HG02884 (cell line): ENCODE measurements around the gene TAF1A.

ENCODE experiments used
- ATAC-seq: cut with Tn5 transposase; IDR thresholded peaks from one replicate; pipeline ENCODE4 v1.9.1; 2021; ENCODE audit warnings: mild to moderate bottlenecking, moderate library complexity; ENCODE audit not compliant: unreplicated experiment

TAF1A gene

DNA sequence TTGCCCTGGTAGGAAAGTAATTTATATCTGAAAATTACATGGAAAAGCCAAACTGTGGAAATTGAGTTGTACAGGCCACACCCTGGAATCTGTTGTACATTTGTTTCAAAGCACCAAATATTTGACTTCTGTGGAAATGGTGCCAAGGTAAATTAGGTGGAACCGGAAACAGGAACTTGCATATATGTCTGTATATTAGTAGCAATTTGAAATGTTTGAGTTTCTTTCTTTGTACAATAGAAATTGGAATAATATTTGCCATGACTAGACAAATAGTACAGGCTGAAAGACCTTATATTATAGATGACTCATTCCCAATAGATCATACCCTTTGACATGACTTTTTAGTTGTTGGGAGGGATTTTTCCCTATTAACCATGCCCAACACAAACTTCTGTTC lies 10.5 kb upstream of the TAF1A start:
- no peak for ATAC-seq

DNA sequence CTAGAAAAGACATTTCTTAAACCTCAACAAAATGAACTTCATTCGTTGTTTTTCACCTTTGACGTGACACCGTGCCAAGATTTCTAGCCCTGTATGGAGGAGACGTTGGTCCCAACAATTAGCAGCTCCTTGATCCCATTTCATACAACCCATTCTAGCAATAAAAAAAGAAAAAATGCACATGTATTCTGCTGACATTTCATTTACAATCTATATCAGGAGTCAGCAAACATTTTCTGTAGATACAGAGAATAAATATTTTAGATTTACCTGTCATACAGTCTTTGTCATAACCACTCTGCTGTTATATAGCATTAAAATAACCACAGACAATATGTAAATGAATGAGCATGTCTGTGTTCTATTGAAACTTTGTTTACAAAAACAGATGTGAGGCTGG lies 7.0 kb upstream of the TAF1A start:
- no peak for ATAC-seq

DNA sequence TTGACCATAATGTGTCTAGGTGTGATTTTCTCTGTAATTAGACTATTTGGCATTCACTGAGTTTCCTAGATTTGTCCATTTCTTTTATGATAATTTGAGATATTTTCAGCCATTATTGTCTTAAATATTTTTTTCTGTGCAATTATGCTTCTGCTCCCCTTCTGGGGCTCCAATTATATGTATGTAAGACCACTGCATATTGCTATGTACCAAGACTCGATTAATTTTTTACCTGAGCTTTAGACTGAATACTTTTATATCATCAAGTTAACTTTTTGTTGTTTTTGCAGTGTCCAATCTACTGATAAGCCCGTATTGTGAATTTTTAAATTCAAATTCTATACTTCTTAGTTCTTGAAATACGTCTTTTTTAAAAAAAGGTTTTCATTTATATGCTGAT lies 5.1 kb upstream of the TAF1A start:
- no peak for ATAC-seq

DNA sequence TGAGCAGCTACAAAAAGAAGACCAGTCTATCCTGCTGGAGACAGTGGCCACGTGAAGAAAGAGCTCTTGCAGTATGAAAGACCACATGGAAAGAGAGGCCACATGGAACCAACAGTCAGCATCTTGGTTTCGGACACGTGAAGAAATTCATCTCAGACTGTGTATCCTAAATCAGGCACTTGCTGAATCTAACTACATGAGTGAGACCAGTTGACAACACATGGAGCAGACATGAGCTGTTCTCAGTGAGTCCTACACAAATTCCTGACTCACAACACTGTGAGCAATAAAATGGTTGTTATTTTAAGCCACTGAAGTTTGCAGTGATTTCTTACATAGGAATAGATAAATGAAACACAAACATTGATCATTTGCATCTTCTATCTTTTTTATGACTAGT lies 2.4 kb upstream of the TAF1A start:
- no peak for ATAC-seq

DNA sequence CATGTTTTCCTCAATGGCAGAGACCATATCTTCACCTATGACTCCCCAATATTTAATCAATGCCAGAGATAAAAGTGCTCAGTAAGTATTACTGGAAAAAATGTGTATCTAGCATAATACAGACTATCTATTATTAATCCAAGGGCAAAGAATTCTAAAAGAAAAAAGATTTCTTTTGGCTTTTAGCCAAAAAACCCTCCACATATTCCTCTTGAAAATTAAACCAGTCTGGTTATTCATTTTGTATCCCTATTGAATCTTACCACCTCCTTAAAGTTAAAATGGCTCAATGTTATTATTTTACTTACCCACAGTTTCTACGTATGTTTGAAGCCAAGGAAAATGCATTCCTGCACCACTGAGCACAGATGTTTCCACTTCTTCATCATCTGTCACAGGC lies 1.6 kb downstream of the TAF1A start:
- ATAC-seq: no peak

DNA sequence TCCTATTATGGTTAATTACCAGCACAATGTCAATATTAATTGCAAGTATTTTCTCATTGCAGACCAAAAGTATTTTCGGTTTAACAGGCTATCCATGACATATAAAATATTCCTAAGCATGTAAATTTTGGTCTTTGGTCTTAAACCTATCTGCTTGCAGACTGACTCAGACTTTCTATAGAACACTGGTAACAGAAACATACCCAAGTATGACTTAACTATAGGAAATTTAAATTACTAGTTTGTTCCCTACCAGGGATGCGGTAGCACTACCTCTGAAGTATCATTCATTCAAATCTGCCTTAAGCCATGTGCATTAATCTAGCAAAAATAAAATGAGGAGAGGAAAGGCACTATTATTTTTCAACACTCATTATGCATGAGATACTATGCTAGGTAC lies 2.9 kb downstream of the TAF1A start:
- ATAC-seq: no peak

DNA sequence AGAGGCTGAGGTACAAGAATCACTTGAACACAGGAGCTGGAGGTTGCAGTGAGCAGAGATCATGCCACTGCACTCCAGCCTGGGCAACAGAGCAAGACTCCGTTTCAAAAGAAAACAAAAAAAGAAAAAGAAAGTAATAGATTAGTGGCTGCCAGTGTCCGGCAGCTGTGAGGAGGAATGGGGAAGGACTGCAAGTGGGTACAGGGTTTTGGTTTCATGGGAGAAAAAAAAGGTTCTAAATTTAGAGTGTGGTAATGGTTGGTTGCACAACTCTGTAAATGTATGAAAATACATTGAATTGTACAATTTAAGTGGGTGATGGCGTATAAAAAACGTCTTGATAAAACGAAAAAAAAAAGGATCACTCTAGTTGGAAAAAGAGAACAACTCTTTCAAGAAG lies 6.7 kb downstream of the TAF1A start:
- peak; percentile 81 for ATAC-seq

DNA sequence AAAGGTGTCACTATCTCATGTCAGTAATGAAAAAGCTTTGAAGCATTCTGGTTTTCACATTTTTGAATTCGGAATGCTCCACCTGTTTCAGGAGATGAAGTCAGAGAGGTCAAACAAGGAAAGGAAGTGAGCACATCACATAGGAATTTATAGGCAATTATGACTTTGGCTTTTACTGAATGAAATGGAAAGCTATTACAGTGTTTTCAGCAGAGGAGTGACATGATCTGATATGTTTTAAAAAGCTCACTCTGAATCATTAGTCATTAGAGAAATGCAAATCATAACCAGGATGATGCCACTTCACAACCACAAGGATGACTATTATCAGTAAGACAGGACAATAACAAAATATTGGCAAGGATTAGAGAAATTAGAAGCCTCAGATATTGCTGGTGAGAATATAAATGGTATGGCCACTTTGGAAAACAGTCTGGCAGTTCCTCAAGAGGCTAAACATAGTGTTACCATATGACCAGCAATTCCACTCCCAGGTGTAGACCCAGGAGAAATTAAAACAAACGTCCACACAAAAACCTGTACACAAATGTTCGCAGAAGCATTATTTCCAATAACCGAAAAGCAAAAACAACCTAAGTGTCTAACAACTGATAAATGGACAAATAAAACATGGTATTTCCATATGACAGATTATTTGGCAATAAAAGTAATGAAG lies 7.5 kb downstream of the TAF1A start:
- ATAC-seq: peak; percentile 54

DNA sequence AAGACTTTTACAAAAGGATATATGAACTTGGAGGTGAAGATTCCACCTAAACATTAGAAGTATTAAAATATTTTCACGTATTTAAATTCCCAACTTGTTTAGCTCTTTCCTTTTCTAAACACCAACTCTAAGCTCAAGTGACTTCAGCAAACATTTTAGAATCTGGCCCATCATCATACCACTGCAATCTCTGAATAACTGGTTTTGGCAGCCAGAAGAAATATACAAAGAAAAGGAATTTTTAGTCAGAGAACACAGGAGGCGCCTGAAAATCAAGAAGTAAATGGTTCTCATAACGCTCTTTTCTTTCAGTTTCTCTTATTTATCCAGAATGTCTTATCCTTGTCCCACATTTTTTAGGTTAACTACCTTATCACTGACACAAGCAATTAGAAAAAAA lies 10.4 kb downstream of the TAF1A start:
- no peak for ATAC-seq

DNA sequence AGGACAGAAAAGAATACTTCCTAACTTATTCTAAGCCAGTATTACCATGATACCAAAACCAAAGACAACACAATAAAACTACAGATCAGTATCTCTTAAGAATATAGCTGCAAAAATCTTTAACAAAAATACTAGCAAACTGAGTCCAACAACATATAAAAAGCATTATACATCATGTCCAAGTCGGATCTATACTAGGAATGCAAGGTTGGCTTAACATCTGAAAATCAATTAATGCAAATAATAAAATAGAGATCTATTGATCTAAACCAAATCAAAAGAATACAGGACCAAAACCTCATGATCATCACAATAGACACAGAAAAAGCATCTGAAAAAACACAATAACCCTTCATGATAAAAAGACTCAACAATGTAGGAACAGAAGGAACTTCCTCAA lies 18.9 kb downstream of the TAF1A start:
- no peak for ATAC-seq

DNA sequence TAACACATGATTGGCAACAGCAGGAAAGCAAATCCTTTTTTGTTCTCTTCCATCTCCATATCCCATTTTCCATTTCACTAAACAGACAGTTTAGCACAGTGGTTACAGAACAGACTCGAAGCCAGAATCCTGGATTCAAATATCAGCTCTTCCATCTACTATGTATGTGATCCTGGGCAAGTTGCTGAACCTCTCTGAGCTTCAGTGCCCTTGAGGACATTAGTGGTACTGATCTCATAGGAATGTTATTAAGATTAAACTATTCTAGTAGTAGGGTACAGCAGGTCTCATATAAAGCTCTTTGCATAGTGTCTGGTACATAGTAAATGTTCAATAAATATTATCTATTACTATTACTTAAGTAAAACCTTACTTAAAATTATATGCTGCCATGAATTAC lies 28.1 kb downstream of the TAF1A start:
- no peak for ATAC-seq

DNA sequence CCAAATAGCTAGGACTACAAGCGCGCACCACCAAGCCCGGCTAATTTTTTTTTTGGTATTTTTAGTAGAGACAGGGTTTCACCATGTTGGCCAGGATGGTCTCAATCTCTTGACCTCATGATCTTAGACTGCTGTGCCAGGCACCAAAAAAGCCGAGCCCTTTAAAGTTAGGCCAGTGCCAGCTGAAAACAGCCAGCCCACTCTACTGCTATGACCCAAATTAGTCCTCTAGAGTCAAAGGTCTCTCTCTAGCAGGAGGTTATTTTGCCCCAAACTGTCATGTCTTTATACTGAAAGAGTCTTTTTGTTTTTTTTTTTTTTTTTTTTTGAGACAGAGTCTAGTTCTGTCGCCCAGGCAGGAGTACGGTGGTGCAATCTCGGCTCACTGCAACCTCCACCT lies 32.2 kb downstream of the TAF1A start:
- no peak for ATAC-seq

DNA sequence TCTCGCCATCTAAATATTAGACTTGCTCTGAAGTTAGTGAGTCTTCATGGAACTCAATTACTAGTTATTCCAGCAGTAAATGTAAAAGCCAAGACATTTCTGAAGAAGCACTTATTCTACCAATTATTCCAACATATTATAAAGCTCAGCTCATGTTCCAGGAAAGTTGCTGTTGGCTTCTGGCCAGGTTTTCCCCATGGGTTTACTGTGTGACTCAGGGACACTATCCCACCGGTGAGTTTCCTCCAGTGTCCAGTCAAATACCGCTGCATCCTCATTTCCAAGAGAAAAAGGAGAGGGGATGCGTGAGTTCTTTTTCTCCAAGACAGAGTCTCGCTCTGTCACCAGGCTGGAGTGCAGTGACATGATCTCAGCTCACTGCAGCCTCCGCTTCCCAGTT lies 32.6 kb downstream of the TAF1A start:
- ATAC-seq: no peak

DNA sequence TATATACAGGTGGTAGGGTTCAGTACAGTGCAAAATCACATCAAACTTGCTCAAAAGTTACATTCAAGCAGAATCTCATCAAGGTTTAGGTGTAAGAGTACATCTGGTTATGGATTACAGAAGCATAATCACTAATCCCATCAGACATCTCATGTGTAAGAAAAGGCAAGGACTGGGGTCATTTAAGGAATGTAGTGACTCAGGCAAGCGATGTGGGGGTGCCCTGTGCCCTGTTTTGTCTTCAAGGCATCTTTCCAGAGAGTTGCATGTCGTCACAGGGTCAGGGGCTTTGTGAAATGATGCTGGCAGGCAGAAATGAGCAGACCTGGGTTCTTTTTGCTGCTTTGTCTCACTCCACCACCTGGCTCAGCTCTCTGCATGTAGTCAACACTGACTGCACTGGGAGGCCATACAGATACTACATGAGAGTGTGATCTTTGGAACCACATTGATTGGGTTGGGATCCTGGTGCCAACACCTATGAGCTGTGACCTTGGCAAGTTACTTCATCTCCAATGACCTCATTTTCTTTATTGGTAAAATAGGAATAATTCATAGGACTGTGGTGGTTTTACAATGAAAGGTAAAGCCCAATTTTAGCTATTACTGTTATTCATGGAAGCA lies 33.6 kb downstream of the TAF1A start:
- ATAC-seq: no peak

DNA sequence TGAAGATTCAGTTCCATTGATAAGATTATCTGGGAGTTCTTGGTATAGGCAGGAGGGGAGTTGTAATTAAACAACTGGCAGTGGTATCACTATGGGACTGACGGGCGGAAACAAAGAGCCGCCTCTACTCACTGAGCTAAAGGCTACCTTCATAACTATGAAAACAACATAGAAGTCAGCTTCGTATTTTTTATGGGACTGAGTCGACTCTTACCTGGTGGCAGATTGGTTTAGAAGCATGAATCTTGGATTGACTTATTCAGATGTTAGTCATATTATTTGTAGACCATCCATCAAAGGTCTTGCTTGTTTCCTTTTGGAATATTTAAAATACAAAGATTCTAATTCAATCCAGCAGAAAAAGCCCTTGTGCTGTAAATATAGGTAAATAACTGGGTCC lies 35.6 kb downstream of the TAF1A start:
- no peak for ATAC-seq

DNA sequence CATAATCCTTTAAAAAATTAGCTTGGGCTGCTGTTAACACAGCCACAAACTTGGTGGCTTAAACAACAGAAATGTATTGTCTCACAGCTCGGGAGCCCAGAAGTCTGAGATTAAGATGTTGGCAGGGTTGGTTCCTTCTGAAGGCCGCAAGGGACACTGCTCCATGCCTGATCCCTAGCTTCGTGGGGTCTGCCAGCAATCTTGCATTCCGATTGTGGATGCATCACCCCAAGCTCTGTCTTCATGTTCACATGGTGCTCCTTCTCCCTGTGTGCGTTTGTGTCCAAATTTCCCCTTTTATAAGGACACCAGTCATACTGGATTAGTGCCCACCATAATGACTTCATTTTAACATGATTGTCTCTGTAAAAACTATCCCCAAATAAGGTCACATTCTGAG lies 36.9 kb downstream of the TAF1A start:
- ATAC-seq: no peak

DNA sequence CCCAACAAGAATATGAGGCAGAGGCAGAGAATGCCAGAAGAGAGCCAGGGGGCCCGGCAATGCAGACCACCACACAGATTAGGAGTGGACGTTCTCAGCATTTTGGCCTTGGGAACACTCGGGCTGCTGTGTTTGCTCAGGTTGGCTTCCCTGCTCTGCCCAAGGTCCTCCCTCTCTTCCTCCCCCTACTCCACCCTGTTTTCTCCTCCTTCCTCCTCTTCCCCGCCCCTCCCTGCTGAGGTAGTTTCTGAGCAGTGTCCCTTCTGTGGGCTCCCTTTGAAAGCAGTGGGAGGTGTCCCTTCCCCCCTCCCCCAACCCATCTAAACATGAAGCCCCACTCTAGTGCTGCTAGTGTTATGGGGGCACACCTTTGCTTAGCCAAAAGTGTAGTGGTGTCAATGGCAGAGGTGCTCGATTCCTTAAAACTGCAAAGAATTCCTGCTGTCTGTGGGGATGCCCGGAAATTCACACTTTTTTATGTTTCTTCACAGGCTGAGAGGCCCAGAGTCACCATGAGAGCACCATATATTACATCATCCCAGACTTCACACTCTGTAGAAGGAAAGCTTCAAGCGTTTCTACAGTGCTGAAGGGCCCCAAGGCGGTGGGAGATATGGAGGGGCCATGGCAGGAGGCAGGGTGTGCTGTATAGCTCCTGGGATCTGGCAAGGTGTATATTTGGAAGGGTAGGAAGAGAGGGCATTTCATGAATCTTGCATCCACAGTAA lies 41.6 kb downstream of the TAF1A start, which contains the start of gene HHIPL2:
HHIPL2 (minus strand) TSS at position 161 of the 728 bp plus-strand sequence; CDS start at position 101, 60 bp downstream.
- no peak for ATAC-seq

DNA sequence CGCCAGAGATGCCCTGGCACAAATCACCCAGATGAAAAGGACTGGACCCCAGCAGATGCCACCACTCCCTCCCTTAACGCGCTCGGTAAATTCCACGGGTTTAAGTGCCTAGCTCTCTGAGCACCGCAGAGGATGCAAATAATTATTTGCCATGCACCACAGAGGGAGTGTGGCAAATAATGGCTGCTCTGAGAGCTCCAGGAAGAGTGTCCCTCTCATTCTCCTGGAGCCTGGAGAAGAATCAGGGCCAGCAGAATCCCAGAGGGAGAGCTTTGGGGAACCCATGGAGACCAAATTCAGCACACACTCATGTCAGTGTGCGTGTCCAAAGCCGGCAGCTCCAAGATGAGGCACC lies 42.5 kb downstream of the TAF1A start:
- no peak for ATAC-seq

DNA sequence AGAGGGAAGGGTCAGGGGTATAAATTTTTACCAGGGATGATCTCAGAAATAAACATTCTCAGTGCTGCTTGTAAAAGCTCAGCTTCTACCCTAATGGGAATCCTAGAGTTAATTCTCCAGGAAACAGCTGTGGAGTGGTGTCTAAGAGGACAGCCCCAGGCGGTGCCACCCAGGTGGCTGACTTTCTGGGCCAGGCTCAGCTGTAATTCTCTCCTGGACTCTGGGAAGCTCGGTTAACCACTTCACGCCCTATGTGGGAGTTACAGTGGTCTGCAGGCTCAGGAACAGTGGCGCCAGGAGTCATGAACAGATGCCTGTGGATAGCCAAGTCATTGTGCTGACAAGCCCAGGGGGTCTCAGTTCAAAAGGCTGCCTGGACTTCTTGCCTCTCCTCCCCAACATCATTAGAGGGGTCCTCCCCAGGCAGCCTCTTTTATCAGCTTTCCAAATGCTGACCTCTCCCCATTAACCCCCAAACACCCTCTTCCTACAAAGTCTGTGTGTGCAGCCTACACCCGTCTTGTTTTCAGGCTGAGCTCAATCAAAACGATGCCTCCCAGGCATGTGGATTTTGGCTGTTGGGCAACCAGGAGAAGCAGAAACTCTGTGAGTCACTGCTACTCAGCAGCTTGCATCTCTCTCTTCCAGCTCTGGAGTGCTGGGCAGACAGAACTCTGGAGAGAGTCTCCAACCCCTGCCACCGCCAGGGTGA lies 43.0 kb downstream of the TAF1A start:
- ATAC-seq: no peak

DNA sequence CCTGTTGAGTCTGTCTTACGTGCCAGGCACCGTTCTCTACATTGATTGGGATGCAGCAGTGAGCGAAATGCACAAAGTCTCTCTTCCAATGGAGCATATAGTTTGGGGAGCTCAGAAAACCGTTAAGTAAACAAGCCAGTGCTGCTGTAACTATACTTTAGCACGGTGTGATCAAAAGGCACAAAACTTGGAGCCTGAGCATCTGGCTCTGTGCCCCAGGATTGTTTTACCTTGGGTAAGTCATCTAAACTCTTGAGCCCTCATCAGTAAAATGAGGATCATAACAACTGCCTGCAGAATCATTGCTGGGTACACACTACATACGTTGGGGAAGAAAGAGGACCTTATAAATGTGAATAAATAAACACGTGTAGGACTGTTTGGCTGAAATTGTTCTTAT lies 43.6 kb downstream of the TAF1A start:
- ATAC-seq: no peak

DNA sequence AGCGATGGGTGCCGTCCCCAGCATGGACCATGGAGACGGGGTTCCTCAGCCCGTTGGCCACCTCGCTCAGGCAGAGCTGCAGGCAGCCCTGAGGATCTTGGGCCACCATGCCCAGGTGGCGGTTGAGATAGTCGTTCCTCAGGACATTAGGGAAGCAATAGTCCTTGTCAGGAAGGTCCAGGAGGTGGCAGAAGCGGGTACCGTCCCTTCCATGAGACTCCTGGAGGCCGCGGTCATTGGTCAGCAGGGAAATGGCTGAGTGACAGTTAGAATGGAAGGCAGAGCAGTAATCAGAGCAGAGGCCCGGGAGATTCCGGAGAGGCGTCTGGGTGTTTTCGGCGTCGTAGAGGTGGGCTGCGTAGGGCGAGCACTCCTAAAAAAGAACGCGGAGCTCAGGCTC lies 45.9 kb downstream of the TAF1A start:
- no peak for ATAC-seq

DNA sequence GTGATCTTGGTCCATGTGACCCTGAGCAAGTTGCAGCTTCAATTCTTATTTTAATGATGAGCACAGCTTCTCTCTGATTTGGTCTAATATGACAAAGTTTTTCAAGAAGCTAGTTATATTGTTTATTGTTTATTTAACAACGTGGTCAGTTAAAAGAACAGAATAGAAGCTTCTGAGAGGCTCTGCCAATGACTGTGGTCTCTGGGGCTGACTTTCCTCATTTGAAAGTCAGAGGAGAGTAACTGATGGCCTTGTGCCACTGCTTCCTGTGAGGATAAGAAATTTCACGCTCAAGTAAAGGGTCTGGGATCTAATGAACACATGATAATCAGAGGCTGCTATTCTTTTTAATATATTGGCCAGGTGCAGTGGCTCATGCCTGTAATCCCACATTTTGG lies 49.1 kb downstream of the TAF1A start:
- no peak for ATAC-seq
